ENCODE measurements around the gene CSNK1E.

Gene CSNK1E

GRCh38 chr22:38308791-38309498, 8.3 kb downstream of the CSNK1E start:
- DNase-seq (ENCODE audit: low read depth in 2 of 2), result no peak

GRCh38 chr22:38305471-38306448, 11.5 kb downstream of the CSNK1E start:
- peak in 1 of 2 donors; percentile 28 for DNase-seq (ENCODE audit: low read depth in 2 of 2)

GRCh38 chr22:38304526-38304925, 12.7 kb downstream of the CSNK1E start:
- no peak for DNase-seq (ENCODE audit: low read depth in 2 of 2)

- DNase-seq (ENCODE audit: low read depth in 2 of 2), result no peak
Measured at GRCh38 chr22:38303974-38304373, 13.3 kb downstream of the CSNK1E start.

- no peak for DNase-seq (ENCODE audit: low read depth in 2 of 2)
Measured at GRCh38 chr22:38302906-38303305, 14.3 kb downstream of the CSNK1E start.

- DNase-seq (ENCODE audit: low read depth in 2 of 2), result no peak
Measured at GRCh38 chr22:38300946-38301345, 16.3 kb downstream of the CSNK1E start.

- DNase-seq (ENCODE audit: low read depth in 2 of 2), result no peak
Measured at GRCh38 chr22:38300197-38300945, 16.9 kb downstream of the CSNK1E start.

GRCh38 chr22:38299770-38300102, 17.5 kb downstream of the CSNK1E start:
- no peak for DNase-seq (ENCODE audit: low read depth in 2 of 2)

- DNase-seq (ENCODE audit: low read depth in 2 of 2), result no peak
Measured at GRCh38 chr22:38298312-38299005, 18.8 kb downstream of the CSNK1E start.

GRCh38 chr22:38296372-38296771, 20.9 kb downstream of the CSNK1E start:
- DNase-seq (ENCODE audit: low read depth in 2 of 2), result no peak

- DNase-seq (ENCODE audit: low read depth in 2 of 2), result no peak
Measured at GRCh38 chr22:38295863-38296262, 21.4 kb downstream of the CSNK1E start.

- DNase-seq (ENCODE audit: low read depth in 2 of 2), result no peak
Measured at GRCh38 chr22:38295339-38295738, 21.9 kb downstream of the CSNK1E start.

- DNase-seq (ENCODE audit: low read depth in 2 of 2), result no peak
Measured at GRCh38 chr22:38294193-38294592, 23.0 kb downstream of the CSNK1E start.

- DNase-seq (ENCODE audit: low read depth in 2 of 2), result no peak
Measured at GRCh38 chr22:38292694-38293093, 24.5 kb downstream of the CSNK1E start.

- DNase-seq (ENCODE audit: low read depth in 2 of 2), result no peak
Measured at GRCh38 chr22:38291201-38291777, 25.9 kb downstream of the CSNK1E start.

GRCh38 chr22:38290347-38290746, 26.9 kb downstream of the CSNK1E start:
- DNase-seq (ENCODE audit: low read depth in 2 of 2), result no peak

GRCh38 chr22:38289583-38290082, 27.6 kb downstream of the CSNK1E start:
- no peak for DNase-seq (ENCODE audit: low read depth in 2 of 2)

GRCh38 chr22:38286915-38287669, 30.1 kb downstream of the CSNK1E start:
- DNase-seq (ENCODE audit: low read depth in 2 of 2), result no peak

- DNase-seq (ENCODE audit: low read depth in 2 of 2), result no peak
Measured at GRCh38 chr22:38285018-38285417, 32.2 kb downstream of the CSNK1E start.

GRCh38 chr22:38284042-38284402, 33.2 kb downstream of the CSNK1E start:
- DNase-seq (ENCODE audit: low read depth in 2 of 2), result no peak

Measured in stimulated activated CD8-positive, alpha-beta memory T cell treated with anti-CD3 and anti-CD28 coated beads, Interleukin-7, amount 100 ng/mL, for 4 hours (primary cell).